Fibroblast of skin of scalp (primary cell): ENCODE results near the gene TSC1.

ENCODE experiments used
- DNase-seq: peaks from one replicate; pipeline ENCODE4 v3.0.0-alpha.2; 2013

TSC1 gene

DNA sequence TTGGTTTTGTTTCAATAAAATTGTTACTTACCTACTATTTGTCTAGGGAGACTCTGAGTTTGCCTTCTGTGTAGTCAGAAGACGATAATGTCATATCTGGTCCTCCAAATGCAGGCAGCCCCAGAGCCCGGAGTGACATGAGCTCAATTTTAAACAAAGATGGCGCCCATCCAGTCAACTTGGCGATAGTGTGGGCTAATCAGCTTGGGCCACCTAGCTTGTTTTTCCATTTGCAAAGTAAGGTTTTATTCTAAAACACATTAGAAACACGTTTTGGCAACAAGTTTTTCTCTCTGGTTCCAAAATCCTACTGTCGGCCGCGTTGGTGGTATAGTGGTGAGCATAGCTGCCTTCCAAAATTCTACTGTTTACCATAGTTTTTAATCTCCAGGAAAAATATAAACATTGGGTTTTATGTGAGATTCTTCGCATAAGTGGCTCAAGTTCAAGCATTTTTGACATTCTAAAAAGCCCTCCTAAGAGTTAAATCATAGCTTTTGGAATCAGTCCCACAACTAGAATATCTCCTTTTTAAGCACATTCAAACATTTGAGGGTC is 13.2 kb downstream of the TSC1 start:
- peak; percentile 54 for DNase-seq

DNA sequence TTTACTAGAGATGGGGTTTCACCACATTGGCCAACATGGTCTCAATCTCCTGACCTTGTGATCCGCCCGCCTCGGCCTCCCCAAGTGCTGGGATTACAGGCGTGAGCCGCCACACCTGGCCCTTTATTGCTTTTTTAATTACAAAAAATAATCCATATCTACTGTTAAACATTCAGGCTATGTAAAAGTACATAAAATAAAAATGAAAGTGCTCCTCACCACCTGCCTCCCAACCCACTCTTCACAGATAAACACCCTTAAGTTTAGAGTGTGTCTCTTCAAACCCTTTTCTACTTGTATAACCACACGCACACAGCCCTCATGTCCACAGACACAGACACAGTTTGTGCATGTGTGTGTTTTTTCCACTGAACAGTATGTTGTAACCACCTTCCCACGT is 16.7 kb downstream of the TSC1 start:
- DNase-seq = no peak

DNA sequence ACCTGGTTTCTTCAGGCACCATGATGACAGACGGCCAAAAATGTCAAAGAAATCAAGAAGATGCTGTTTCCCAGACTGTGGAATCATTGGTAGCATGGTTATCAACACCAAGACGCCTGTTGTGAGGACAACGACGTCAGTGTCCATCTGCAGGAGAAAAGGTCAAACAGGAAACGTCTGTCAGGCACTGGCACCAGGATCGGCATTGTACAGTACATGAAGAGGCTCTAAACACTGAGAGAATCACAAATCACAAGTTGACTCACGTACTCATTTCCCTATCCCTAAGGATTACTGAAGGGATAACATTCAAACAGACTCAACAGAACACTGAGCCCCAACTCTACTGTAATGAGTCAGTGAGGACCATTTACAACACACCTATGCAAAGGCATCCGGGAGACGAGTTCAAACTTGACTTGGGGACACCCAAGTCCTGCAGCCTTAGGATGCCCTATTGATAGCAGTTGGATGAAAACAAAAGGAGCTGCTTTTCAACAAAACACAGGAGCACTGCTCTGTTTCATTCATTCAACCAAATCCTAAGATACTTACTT is 21.0 kb downstream of the TSC1 start:
- no peak for DNase-seq

DNA sequence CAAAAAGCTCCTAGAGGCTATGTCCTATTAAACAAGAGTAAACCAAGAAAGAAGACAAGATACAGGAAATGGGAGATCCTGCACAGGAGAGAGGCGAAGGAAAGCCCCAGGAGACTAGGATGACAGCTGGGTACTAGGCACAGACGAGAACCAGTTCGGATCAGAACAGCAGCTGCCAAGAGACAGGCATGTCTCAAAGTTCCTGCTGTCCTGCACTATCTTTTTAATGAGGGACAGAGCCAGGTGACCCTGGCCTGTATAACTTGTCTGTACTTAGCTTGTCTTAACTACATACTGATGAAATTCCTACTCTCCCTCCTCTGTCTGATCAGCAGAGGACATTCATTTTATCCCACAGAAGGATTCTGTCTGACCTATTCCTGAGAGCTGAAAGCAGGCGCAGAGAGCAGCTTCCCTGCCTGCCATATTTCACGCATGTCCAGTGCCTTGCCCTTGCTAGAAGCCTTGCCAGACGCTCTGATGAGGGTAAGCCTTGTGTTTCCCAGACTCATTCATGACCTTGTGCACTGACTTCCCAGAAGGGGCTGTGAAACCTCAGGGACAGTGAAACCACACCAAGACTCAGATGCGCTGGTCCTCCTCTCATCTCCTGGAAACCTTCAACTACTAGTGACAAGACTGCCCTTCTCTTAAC is 24.7 kb downstream of the TSC1 start:
- no peak for DNase-seq

DNA sequence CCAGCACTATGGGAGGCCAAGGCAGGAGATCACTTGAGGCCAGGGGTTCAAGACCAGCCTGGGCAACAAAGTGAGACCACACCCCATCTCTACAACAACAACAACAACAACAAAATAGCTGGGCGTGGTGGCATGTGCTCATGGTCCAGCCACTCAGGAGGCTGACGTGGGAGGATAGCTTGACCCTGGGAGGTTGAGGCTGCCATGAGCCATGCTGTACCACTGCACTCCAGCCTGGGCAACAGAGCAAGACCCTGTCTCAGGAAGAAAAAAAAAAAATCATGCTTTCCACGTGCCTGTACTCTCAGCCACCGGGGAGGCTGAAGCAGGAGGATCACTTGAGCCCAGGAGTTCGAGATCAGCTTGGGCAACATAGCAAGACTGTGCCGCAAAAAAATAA is 29.5 kb downstream of the TSC1 start:
- no peak for DNase-seq

DNA sequence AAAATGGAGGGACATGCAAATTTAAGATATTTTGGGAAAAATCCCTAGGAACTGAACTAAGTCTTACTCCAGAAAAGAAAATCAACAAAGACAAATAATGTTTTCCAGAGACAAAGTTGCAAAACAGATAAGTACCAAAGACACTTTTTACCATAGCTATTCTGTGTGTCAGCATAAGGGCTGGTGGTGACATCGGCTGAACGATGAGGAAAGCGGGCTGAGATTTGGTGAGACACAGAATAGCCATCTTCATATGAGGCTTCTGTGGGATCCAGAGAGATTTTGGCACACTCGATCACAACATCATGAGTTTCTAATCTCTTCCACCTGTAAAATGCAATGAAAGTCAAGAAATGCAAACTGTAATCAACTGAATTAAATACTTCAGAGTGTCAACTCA is 32.3 kb downstream of the TSC1 start:
- no peak for DNase-seq

DNA sequence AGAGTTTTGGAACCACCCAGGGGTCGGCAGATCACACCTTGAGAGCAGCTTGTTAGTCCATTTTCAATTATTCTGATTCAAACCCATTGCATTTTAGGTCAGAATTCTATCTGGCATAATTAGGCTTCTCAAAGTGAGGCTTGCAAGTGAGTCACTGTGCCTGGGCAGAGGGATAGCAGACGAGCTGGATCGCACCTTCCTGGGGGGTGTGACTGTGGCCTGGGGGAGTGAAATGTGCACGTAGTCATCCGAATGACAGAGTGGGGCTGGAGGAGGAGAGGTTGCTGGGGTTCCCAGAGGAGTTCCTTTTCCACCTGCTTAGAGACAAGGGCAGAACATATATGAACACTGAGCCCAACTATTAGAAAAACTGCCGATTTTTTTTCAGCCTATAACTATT is 34.0 kb downstream of the TSC1 start:
- no peak for DNase-seq

DNA sequence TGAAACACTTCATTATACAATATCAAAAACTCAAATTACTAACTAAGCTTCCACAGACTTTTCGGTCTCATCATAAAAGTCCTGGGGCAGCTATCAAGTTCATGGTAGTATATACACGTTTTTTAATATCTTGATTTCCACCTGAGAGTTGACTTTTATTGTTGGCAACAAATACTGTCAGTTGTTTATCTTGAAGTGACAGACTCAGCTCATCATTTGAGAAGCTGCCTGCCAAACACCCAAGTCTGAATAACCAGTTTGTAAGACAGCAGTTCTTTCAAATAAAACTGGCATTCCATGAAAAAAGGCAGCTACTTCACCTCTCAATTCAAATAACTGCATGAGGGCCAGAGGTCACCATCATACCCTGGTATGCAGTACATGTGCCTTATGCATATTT is 35.1 kb downstream of the TSC1 start:
- no peak for DNase-seq

DNA sequence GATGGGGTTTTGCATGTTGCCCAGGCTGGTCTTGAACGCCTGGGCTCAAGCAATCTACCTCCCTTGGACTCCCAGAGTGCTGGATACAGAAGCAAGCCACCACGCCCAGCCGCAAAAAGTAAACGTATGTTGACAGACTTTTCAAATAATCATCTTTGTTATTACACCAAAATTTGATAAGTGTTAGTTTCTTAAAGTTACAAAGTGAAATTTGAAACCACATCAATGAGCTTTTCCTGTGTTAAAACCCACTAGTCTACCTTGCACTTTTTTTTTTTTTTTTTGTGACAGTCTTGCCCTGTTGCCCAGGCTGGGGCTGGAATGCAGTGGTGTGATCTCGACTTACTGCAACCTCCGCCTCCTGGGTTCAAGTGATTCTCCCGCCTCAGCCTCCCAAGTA is 35.8 kb downstream of the TSC1 start:
- DNase-seq = no peak

DNA sequence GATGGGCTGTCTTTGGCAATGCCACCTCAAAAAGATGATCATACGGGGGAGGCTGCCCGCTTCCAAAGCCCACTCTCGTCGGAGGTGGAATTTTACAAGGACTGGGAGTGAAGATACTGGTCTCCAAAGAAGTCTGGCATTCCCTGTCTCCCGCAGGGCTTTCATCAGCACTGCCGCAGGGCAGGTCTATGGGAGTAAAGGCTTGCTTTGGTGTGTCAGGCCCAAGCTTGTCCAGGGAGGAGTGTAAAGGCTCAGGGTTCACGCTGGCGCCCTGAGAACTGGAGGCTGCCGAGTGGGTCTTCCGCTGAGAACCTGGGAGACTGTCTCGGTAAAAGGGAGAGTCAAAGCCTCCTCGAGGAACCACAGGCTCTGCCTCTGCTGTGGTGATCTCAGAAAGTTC is 38.7 kb downstream of the TSC1 start:
- no peak for DNase-seq

DNA sequence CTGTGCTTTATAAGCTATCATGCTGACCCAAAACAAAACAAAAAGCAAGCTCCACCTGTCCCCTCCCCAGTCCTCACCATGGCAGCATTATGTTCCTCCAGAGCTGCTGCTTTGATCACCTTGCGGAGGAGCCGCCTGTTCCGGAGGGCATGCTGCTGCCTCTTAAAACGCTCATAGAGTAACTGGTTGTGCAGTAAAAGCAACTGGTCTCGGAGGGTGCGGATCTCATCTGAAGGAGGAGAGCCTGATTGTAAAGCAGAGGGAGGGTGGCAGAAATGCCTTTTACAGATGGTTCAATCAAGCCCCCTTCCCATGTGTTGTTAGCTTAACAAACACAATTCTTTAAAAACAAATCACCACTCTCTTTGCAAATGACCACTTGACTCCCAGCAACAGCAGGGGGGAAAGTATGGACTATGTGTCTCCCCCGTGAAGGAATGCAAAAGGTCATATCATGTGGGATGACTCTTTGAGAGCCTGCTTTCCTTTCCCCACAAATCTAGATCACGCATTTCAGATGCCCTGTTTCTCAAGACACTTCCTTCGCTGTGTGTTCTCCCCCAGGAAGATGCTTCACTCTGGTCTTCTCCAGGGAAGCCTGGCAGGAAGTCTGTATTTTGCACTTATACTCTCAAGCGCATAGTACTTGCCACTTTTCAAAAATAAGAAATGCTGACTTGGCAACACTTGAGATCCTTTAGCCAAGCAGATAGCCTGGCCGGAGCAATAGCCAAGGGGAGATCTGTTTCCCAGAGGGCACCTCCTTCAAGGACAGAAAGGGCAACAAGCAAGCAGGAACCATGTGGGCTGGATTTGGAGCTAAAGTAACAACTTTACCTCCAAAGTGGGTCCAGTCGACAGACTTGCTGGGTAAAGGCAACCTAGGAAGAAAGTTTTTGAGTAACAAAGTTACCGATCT is 40.6 kb downstream of the TSC1 start:
- no peak for DNase-seq

DNA sequence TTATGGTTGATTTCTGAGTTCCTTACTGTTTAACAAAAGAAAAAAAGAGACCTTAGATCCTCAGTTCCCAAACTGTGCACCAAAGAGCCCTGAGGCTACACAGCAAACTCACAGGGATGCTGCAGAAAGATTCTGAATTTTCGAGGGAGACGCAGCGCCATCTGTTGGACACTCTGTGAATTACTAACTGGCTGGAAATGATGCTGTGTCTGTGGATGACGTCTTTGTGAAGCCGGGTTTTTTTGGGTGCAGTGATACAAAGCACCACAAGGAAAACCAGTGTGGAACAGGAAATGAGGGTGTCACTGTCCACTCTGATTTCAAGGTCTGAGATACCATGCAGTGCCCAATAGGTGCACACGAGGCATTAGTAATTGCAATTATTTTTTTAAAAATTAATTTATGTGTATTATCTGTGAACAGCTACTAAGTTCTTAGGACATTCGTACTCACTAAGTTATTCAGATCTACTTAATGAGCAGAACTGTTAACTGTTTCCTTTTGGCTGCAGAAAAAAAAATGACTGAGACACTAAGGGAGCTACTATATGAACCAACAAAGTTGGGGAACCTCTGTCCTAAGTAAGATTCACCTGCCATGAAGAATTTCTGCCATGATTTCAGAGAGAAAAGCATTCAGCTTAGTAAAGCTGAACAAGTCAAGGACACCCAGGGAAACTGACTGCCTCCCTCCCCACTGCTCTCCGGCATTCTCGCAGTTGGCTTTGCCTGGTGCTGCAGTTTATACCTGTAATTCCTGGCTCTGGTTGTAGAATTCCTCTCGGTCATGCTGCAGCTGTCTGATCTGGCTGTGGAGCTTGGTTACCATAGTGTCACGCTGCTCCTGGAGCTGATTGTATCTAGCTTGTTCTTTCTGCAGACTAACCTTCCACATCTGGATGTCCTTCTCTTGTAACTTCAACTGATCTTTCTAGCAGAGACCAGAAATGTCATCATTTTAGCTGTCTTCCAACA is 42.3 kb downstream of the TSC1 start:
- peak; percentile 81 for DNase-seq

DNA sequence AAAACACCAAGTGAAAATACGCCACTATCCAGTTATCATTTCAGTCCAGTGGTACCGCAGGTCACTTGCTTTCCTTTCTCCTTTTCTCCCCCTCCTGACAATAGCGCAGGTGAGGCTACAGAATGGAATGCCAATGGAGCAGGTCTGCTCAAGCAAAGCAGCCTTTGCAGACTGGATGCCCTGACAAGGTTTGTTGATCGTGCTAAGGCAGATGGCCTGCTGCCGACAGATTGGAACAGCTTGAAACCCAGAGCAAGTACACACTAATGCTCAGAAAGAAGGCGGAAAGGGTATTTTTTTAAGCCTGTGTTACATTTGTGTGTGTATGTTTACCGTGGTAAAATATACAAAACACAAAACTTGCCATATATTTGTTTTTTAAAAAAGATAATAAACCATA is 46.4 kb downstream of the TSC1 start:
- no peak for DNase-seq

DNA sequence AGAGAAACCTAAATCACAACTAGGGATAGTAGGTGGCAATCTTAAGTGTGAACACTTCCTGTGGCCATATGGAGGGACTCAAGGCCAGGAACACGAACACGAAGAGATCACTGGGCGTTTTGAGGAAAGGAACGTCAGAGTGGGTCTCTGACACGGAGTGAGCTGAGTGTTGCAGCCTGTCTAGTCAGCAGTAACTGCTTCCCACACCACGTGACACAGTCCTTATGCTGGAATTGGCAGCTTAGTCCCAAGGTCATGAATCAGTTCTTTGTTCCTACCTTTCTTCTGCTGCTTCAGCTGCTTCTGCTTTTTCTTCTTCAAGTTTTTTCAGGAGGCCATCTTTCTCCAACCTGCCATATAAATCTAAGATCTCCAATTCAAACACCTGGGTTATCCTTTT is 47.5 kb downstream of the TSC1 start:
- DNase-seq = no peak

DNA sequence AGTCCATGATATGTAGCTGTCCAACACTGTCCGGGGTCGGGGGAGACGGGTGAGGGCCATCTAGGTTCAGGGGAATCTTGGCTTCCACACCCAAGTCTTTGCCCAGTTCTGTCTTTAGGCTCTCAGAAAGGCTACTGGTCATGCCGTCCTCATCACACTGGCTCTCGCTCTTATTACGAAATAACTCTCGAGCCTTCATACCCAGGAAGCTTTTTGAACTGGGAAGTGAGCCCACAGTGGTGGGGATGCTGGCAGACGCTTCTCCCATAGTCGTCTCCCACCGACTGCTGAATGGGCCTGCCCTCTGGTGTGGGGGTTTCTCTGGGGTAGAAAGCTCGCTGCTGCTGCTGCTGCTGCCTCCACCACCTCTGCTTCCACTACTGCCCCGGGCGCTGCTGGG is 48.2 kb downstream of the TSC1 start:
- DNase-seq = no peak

DNA sequence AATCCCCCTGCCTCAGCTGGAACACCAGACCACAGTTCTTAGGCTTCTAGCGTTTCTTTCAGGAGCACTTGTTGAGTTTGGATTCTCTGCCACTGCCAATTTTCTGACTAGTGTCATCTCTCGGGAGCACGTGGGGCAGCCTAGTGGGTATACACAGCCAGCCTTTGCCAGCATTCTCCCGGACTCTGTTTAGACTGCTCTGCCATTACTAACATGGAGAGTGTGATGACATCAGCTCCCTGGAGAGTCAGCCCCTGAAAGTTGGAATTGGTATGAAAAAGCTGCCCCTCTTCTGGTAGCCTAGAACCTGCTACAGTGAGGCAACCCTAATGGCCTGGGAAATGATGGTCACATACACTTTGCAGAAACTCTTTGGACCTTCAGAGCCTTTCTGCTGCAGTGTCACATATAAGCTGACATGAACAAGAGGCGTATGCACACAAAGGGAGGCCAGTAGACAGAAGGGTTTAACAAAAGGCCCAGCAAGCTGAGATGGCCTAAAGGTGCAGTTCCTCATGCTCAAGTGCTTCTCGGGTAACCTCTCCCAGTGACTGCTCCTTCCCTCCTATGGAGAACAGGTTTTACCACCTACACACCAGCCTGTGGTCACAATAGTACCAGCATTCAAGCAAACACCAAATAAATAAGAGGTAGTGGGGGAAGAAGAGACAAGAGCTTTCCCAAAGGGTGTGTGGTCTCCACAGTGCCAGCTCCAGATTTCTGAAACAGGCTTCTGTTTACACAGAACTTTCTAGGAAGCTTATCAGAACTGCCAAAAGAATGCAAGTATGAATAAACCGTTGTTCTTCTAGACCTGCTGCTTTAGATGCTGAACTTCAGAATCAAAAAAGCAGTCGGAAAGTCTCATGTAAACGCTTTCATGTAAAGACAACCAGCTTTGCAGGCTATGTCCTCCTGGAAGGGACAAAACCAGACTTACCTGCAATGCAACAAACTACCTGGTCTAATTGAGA is 49.3 kb downstream of the TSC1 start:
- no peak for DNase-seq

DNA sequence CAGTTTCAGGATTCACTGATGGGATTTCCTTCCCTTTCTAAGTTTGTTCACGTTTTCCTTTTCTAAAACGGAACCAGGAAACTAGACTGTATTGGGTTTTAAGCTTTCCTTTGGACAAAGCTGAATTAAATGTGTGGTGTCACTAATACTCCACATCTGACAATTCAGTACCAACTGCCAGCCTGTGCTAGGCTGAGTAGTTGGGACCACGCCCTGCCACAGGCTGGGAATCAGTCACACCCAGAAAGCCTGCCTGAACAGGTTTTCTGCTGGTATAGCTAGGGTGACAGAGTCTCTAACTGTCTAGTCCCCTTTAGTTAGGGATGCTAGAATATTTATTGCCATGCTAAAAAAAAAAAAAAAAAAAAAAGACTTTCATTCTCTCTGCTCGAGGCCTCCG is 50.1 kb downstream of the TSC1 start:
- DNase-seq = no peak

DNA sequence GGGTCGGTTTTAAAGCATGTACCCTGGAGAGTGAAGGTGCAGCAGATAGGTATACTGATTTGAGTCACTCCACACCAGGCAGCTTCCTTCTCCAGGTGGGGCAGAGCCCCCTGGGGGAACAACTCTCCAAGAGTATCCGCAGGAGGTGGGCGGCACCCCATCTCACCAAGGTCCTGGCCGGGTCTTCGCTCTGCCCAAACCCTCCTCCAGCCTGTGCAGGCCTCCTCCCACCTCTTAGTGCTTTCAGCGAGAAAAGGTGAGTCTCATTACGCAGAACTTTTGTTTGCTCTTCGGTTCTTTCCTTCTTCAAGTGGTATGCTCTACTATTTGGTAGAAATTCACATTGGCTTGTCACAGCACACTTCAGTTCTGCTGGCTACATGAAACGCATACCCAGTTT is 52.0 kb downstream of the TSC1 start:
- DNase-seq = no peak

DNA sequence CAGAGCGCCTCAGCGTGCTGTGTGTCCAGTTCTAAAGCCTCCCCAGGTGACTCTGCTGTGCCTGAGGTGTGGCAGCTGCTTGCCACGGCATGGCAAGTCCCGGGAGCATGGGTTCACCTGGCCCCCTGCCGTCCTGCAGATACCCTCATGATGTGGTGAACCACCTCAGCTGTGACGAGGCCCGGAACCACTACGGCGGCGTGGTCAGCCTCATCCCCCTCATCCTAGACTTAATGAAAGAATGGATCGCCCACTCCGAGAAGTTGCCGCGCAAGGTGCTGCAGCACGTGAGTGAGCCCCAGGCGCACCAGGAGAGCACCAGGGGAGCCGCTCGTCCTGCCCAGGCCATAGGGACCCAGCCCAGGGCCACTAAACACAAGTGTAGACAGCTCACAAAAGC is 56.3 kb downstream of the TSC1 start:
- no peak for DNase-seq

DNA sequence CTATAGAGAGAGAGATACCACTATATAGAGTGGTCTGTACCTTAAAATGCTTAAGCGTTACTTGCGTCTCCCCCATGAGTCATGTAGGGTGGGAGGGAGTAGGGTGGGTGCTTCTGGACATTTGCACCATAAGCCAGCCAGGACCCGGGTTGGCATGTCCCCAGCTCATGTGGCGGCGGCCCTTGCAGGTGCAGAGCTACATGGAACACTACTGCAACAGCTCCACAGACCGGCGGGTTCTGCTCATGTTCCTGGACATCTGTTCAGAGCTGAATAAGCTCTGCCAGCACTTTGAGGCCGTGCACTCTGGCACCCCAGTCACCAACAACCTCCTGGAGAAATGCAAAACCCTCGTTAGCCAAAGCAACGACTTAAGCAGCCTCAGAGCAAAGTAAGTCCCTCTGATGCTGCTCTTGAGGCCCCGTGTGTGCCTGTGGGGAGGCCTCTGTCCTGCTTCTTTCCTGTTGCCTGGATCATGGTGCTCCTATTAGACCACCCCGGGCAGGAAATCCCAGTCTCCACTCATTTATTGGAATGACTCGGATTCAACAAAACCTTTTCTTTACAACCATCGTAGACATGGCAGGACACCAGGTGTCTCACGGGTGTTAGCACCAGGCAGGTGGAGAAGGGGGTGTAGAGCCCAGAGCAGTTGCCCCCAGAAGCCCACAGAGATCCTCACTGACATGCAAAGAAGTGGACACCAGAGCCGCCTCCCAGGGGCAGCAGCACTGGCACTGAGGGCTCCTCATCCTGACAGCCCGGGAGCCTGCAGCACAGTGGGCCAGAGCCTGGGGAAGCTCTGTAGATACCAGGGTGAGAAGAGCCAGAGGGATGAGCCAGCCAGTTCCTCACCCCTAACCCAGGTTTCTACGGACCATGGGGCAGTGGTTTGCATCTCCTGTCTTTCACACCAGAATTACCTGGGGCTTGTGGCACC is 57.0 kb downstream of the TSC1 start:
- no peak for DNase-seq
